ENCODE measurements around the gene CDKN2B-AS1. TPM values are rescaled to one million over a fixed set of nuclear protein-coding genes. Genes with fewer than 3 reads are reported as not detected.
"Not testable (repeated sequence)": the region's sequence is repeated elsewhere in the genome, so short reads cannot be mapped to it uniquely, and the experiment has no call there.

The CDKN2B-AS1 gene
- total RNA-seq, 4 donors from 2014 or later = 0.72 to 0.93 TPM; not detected in 2

GRCh38 chr9:22052376-22052945 lies 57.9 kb downstream of the CDKN2B-AS1 start:
- peak; percentile 75 for ATAC-seq (ENCODE audit: low FRiP score)
- no peak for TF ChIP-seq CTCF (IDR thresholded peaks at IDR 0.05)
- no peak for DNase-seq (ENCODE audit: low spot score)

GRCh38 chr9:22053178-22053577 lies 58.6 kb downstream of the CDKN2B-AS1 start:
- ATAC-seq (ENCODE audit: low FRiP score) = no peak
- no peak for DNase-seq (ENCODE audit: low spot score)
- no peak for TF ChIP-seq CTCF (IDR thresholded peaks at IDR 0.05)

DNA sequence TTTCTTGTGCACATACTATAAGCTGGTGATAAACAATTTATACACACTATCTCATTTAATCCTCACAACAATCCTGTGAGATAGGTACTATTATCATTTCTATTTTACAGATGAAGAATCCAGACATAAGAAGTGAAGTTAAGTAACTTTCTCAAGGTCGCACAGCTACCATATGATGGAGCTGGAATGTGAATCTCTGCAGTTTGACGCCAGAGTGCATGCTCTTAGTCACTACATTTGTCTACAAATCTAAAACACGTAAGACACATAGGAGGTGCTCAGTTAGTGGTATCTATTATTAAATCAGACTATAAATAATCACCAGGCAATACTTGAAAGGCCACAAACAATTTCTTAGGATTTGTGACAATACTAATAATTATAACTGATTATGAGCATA lies 59.5 kb downstream of the CDKN2B-AS1 start:
- no peak for TF ChIP-seq CTCF (IDR thresholded peaks at IDR 0.05)
- no peak for ATAC-seq (ENCODE audit: low FRiP score)
- DNase-seq (ENCODE audit: low spot score) = no peak

DNA sequence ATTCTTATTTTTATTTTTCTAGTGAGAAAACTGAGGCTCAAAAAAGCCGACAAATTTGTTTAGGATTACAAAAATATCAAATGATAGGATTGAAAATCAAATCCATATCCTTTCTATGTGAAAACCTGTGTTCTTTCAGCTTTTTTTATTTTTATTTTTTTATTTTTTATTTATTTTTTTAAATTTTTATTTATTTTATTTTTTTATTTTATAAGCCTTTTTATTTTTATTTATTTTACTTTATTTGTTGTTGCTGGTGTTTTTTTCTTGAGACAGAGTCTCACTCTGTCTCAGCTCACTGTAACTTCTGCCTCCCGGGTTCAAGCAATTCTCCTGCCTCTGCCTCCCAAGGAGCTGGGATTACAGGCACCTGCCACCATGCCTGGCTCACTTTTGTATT lies 59.9 kb downstream of the CDKN2B-AS1 start:
- ATAC-seq (ENCODE audit: low FRiP score) (no peak), DNase-seq (ENCODE audit: low spot score) (no peak)
- no peak for TF ChIP-seq CTCF (IDR thresholded peaks at IDR 0.05)

GRCh38 chr9:22055090-22055489 lies 60.5 kb downstream of the CDKN2B-AS1 start:
- no peak for TF ChIP-seq CTCF (IDR thresholded peaks at IDR 0.05)
- no peak for DNase-seq (ENCODE audit: low spot score)
- ATAC-seq (ENCODE audit: low FRiP score) = no peak

- DNase-seq (ENCODE audit: low spot score) (no peak), ATAC-seq (ENCODE audit: low FRiP score) (no peak)
- TF ChIP-seq CTCF (IDR thresholded peaks at IDR 0.05) = no peak
Observed at GRCh38 chr9:22056402-22056801, 61.8 kb downstream of the CDKN2B-AS1 start.

GRCh38 chr9:22057972-22058371 lies 63.4 kb downstream of the CDKN2B-AS1 start:
- DNase-seq (ENCODE audit: low spot score) = not testable (repeated sequence)

More at GRCh38 chr9:22057972-22058371, 63.4 kb downstream of the CDKN2B-AS1 start:
- ATAC-seq (ENCODE audit: low FRiP score) = not testable (repeated sequence)

All from omental fat pad (tissue), 4 donors.